ENCODE data around the gene PRKG1.
"Not testable (repeated sequence)": the region's sequence is repeated elsewhere in the genome, so short reads cannot be mapped to it uniquely, and the experiment has no call there.

Gene PRKG1

DNA sequence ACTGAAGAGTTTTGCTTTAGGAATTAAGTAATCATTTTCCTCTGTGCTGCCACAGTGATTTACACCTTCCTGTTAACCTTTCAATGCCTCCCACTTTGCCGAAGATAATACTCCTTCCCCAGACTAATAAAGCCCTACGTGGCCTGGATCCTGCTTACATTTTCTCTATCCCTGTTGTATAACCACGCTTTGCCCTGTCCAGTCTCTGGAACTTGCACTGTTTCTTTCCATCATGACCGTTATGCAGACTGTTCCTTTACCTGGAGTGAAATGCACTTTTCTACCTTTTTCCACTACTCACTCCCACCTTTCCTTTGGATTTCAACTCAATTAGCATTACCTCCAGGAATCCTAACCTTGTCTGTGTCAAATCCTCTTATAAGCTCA, 154.4 kb downstream of the PRKG1 start:
- no peak for DNase-seq (ENCODE audit: low read depth)

GRCh38 chr10:51230887-51231585, 156.7 kb downstream of the PRKG1 start:
- DNase-seq (ENCODE audit: low read depth) = no peak

- no peak for DNase-seq (ENCODE audit: low read depth)
Observed at GRCh38 chr10:51231754-51232153, 157.5 kb downstream of the PRKG1 start.

DNA sequence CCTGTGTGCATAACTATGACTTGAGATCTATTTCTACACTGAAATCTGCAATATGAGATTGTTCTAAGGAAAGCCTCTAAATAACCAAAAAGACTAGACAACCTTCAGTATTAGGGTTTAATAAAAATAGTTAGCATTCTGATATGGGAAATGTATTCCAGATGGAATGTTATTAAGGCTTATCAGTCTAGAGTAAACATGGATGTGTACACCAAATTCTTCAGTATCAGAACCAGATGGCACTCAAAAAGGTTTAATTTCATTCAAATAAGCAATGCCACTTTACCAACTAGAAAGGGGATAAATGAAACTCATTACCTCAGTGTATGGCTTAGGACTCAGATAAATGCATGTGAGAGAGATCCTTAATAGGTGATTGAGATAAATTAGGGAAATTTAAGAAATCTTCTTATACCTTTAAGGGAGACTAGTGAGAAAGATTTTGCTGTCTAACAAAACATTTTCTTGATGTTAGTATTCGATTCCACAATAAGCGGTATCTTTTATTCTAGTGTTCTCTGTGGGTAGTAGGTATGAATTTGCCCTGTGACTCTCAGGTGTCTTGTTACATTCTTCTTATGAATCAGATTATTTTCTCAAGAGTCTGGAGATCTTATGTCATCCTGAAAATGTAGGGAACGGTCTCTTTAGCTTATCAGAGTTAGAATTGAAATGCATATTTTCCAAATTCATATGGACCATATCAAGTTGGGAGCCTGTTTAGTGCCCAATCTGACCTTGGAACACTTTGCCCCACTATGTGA, 159.2 kb downstream of the PRKG1 start:
- DNase-seq (ENCODE audit: low read depth) = no peak

DNA sequence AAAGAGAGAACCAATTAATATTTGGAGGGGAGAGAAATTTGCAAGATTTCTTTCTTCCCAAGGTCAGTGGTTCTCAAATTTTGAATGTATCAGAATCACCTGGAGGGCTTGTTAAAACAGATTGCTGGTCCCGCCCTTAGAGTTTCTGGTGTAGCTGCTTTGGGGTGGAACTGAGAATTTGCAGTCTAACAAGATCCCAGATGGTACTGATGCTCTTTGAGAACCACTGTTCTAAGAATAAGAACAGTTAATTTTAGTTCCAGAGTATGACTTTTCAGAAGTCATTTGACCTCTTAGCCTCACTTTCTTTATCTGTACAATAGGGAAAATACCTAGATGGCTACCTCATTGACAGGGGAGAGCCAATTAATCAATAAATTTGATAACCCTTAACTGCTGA, 161.6 kb downstream of the PRKG1 start:
- no peak for DNase-seq (ENCODE audit: low read depth)

DNA sequence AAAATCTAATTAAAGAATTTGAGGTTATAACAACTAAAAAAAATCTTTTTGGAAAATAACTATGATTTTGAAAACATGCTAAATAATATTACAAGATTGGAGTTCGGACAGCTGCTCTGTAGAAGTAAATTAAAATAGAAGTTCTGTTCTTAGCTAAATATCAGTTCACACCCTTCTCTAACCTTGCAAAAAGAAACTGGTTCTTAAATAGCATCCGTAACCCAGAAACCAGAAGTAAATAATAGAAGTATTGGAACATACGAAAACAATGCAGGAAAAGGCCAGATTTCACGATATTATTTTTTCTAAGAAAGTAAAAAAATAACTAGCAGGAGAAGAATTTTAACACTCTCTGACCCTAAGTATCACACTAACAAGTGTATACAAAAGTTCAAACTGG, 164.7 kb downstream of the PRKG1 start:
- DNase-seq (ENCODE audit: low read depth) = no peak

DNA sequence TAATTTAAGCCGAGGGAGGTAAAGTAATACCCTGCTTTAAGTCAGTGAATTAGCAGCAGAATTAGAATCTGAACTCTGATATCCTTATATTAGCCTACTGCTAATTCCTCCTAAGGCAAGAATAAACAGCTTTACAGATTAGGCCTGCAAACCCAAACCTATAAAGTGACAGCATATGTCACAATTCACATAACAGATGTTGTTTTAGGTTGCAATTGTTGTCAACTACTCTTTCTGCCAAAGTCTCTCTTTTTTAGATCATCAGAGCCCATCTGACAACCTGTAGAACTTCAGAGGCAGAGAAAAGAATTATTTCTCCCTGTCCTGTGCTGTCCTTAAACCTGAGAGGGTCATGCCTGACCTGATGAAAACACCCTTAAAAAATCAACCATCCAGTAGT, 167.2 kb downstream of the PRKG1 start:
- DNase-seq (ENCODE audit: low read depth) = no peak

DNA sequence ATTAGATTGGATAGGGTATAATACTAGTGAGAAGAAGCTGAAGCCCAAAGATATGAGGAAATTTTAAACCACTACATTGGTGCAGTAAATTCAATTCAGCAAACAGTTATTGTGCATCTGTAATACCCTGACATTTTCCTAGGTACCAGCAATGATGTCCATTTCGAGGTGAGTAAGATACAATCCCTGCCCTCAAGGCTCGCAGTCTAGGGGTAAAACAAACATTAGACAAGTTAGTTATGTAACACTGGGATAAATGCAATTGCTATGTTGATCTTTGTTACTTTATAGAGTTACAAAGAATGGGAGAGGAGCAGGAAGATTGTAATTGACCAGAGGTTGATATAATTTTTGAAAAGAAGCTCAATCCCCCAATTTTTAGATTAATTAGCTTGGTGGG, 168.1 kb downstream of the PRKG1 start:
- DNase-seq (ENCODE audit: low read depth) = no peak

DNA sequence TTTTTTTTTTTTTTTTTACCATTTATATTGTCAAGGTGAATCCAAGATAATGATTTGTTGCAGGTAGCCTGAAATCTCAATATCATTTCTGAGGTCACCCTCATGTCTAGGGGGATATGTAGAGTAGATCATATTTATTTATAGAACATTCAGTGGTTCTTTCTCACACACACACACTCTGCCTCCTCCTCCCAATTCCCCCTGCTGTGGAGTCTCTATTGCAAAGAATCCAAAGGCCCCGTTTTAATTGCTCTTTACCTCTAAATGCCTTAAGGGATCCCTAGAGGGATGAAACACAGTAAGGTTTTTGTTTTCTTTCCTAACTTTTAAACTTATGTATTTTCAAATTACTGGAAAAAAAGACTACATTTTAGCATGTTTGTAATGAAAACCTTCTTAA, 170.0 kb downstream of the PRKG1 start:
- DNase-seq (ENCODE audit: low read depth) = no peak

GRCh38 chr10:51244748-51245490, 170.6 kb downstream of the PRKG1 start:
- no peak for DNase-seq (ENCODE audit: low read depth)

GRCh38 chr10:51246156-51246555, 171.9 kb downstream of the PRKG1 start:
- DNase-seq (ENCODE audit: low read depth) = no peak

DNA sequence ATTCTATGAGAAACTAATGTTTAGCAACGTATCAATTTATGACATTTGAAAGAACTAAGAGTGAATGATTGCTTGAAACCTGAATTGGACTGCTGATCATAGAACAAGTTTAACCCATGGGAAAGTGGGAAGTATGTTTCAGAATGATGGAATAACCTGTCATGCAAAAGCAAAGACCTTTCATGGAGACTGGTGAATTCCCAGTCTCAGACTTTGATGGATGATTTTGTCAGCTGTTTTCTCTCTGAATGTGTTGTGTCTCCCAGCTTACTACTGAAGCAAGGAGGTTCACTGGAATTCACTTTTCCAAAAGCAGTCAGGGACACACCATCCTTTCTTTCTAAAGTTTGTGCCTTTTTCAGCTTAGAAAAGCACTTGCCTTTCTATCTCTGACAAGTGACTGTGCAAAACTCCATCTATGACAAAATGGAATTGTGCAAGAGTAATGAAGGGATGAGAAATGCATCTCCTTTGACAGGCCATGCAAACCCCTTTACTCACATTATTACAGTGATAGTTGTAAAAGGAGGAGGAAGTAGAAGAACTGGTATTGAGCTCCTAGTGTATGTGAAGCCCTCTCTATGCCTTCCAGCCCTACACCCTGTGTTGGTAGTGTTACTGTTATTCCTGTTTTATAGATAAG, 176.1 kb downstream of the PRKG1 start:
- no peak for DNase-seq (ENCODE audit: low read depth)

- no peak for DNase-seq (ENCODE audit: low read depth)
Observed at GRCh38 chr10:51251110-51251509, 176.8 kb downstream of the PRKG1 start.

- no peak for DNase-seq (ENCODE audit: low read depth)
Observed at GRCh38 chr10:51255381-51255780, 181.1 kb downstream of the PRKG1 start.

GRCh38 chr10:51257511-51258248, 183.4 kb downstream of the PRKG1 start:
- no peak for DNase-seq (ENCODE audit: low read depth)

GRCh38 chr10:51260376-51260775, 186.1 kb downstream of the PRKG1 start:
- DNase-seq (ENCODE audit: low read depth) = no peak

DNA sequence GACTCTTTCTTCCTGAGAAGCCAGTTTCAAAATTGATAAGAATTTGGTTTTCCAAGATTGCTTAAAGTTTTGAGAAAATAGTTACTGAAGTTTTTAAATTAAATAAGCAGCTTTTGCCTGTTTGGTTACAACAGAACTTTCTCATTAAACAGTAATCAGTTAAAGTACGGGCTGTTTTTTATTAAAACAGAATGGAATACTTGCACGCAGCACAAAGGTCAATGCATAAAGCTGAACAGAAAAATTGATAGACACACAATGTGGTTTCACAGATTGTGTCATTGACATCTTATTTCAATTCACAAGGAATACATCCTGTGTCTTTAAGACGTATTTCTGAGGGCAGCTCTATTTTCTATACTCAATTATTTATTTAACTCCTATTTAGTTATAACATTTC, 192.2 kb downstream of the PRKG1 start:
- no peak for DNase-seq (ENCODE audit: low read depth)

DNA sequence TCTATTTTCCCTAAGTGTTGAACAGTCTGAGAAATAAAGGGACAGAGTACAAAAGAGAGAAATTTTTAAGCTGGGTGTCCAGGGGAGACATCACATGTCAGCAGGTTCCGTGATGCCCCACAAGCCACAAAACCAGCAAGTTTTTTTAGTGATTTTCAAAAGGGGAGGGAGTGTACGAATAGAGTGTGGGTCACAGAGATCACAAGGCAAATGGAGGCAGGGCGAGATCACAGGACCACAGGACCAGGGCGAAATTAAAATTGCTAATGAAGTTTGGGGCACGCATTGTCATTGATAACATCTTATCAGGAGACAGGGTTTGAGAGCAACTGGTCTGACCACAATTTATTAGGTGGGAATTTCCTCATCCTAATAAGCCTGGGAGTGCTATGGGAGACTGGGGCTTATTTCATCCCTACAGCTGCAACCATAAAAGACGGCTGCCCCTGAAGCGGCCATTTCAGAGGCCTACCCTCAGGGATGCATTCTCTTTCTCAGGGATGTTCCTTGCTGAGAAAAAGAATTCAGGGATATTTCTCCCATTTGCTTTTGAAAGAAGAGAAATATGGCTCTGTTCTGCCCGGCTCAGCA, 193.8 kb downstream of the PRKG1 start:
- not testable (repeated sequence) for DNase-seq (ENCODE audit: low read depth)

GRCh38 chr10:51269821-51270220, 195.5 kb downstream of the PRKG1 start:
- no peak for DNase-seq (ENCODE audit: low read depth)

DNA sequence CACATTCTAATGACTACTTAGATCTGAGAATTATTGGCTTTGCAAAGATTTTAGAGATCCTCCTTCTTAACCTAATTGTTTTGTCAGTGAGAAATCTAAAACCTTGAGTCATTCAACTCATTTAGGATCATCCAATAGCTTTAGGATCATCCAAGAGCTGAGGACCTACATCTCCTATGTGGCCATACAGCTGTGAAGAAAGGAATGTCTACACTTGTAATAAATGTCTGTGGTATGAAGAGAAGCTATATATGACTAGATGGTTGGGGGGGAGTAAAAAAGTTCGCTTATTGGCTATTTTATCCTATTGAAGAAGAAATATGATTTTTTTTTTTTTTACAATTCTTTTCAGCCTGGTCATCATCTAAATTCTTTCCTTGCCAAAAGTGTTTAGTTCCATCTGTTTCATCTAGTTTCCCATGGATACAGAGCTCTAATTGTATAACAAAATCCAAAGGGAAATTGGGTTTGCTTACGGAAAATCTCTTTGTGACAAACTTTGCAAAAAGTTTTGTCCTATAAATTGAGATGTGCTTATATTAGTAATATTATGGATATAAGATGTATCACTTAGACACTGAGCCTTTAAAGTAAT, 196.7 kb downstream of the PRKG1 start:
- no peak for DNase-seq (ENCODE audit: low read depth)

- not testable (repeated sequence) for DNase-seq (ENCODE audit: low read depth)
Observed at GRCh38 chr10:51272099-51272498, 197.8 kb downstream of the PRKG1 start.
